ENCODE results near the gene ABCA4. TPM values are rescaled to one million over a fixed set of nuclear protein-coding genes. Genes with fewer than 3 reads are reported as not detected.

The ABCA4 gene
- total and polyA plus RNA-seq, 5 experiments from 2014 or later = not detected

GRCh38 chr1:93990010-93990409 is 130.9 kb downstream of the ABCA4 start:
- Mint-ChIP-seq H3K4me1 (peaks cover 0 to 7% (median 0%) of the 10 kb centered on the region in 4 donors), H3K4me3 (no peak overlapping the region), H3K9me3 (no peaks in the 10 kb centered on the region), H3K36me3 (no peaks in the 10 kb centered on the region), H3K27me3 (peaks cover 13 to 44% (median 25%) of the 10 kb centered on the region in 5 donors), H3K27ac (no peak overlapping the region)
- no peak for ATAC-seq
- POLR2A ChIA-PET = no interaction called here
- no peak for DNase-seq

- Mint-ChIP-seq H3K27ac (no peak overlapping the region), H3K4me1 (peaks cover 0 to 7% (median 0%) of the 10 kb centered on the region in 4 donors), H3K36me3 (no peaks in the 10 kb centered on the region), H3K27me3 (peaks cover 13 to 44% (median 26%) of the 10 kb centered on the region in 5 donors), H3K9me3 (no peaks in the 10 kb centered on the region), H3K4me3 (no peak overlapping the region)
- ATAC-seq (no peak), DNase-seq (no peak)
- POLR2A ChIA-PET = no interaction called here
Measured at GRCh38 chr1:93989601-93990000, 131.3 kb downstream of the ABCA4 start.

GRCh38 chr1:93988634-93989350 is 132.2 kb downstream of the ABCA4 start:
- Mint-ChIP-seq H3K9me3 (no peaks in the 10 kb centered on the region), H3K4me3 (no peak overlapping the region), H3K27me3 (peaks cover 13 to 41% (median 29%) of the 10 kb centered on the region in 5 donors), H3K4me1 (peaks cover 0 to 7% (median 0%) of the 10 kb centered on the region in 4 donors), H3K27ac (no peak overlapping the region), H3K36me3 (no peaks in the 10 kb centered on the region)
- DNase-seq (no peak), ATAC-seq (no peak)
- POLR2A ChIA-PET = no interaction called here

- Mint-ChIP-seq H3K4me1 (no peaks in the 10 kb centered on the region), H3K9me3 (no peaks in the 10 kb centered on the region), H3K27me3 (peaks cover 0 to 13% (median 3%) of the 10 kb centered on the region in 5 donors), H3K4me3 (no peak overlapping the region), H3K27ac (no peak overlapping the region), H3K36me3 (no peaks in the 10 kb centered on the region)
- DNase-seq (no peak), ATAC-seq (no peak)
- POLR2A ChIA-PET = no interaction called here
Measured at GRCh38 chr1:93981274-93981667, 139.7 kb downstream of the ABCA4 start.

GRCh38 chr1:93980320-93981273 is 140.4 kb downstream of the ABCA4 start:
- H3K9me3 Mint-ChIP-seq = no peaks in the 10 kb centered on the region
- no peaks in the 10 kb centered on the region for H3K36me3 Mint-ChIP-seq
- H3K27ac Mint-ChIP-seq = no peak overlapping the region
- no peaks in the 10 kb centered on the region for H3K4me1 Mint-ChIP-seq
- peaks cover 0 to 13% (median 2%) of the 10 kb centered on the region in 5 donors for H3K27me3 Mint-ChIP-seq
- ATAC-seq (peak in 1 of 2 donors; percentile 25), DNase-seq (peak in 1 of 10 donors; percentile 6)
- POLR2A ChIA-PET = no interaction called here
- H3K4me3 Mint-ChIP-seq = no peak overlapping the region

- POLR2A ChIA-PET = no interaction called here
- DNase-seq (no peak), ATAC-seq (no peak)
- Mint-ChIP-seq H3K36me3 (no peaks in the 10 kb centered on the region), H3K4me1 (no peaks in the 10 kb centered on the region), H3K27ac (no peak overlapping the region), H3K27me3 (peaks cover 0 to 9% (median 0%) of the 10 kb centered on the region in 5 donors), H3K4me3 (no peak overlapping the region), H3K9me3 (no peaks in the 10 kb centered on the region)
Measured at GRCh38 chr1:93979718-93980319, 141.1 kb downstream of the ABCA4 start.

- no peak for ATAC-seq
- Mint-ChIP-seq H3K27ac (no peak overlapping the region), H3K4me3 (no peak overlapping the region)
Measured at GRCh38 chr1:93979040-93979717, 141.8 kb downstream of the ABCA4 start.

GRCh38 chr1:93977598-93977945 is 143.4 kb downstream of the ABCA4 start:
- POLR2A ChIA-PET = no interaction called here
- no peak for DNase-seq
- Mint-ChIP-seq H3K4me1 (no peaks in the 10 kb centered on the region), H3K27me3 (peaks cover 0 to 5% (median 0%) of the 10 kb centered on the region in 5 donors), H3K9me3 (peaks cover 0 to 4% (median 0%) of the 10 kb centered on the region in 9 donors), H3K27ac (no peak overlapping the region), H3K36me3 (no peaks in the 10 kb centered on the region), H3K4me3 (no peak overlapping the region)
- ATAC-seq = no peak

More at GRCh38 chr1:93979040-93979717, 141.8 kb downstream of the ABCA4 start:
- POLR2A ChIA-PET = no interaction called here
- H3K36me3 Mint-ChIP-seq = no peaks in the 10 kb centered on the region
- no peaks in the 10 kb centered on the region for H3K4me1 Mint-ChIP-seq
- no peaks in the 10 kb centered on the region for H3K9me3 Mint-ChIP-seq
- DNase-seq = no peak
- peaks cover 0 to 5% (median 0%) of the 10 kb centered on the region in 5 donors for H3K27me3 Mint-ChIP-seq

- POLR2A ChIA-PET = no interaction called here
Measured at GRCh38 chr1:93976711-93977597, 144.0 kb downstream of the ABCA4 start.

GRCh38 chr1:93976291-93976690 is 144.7 kb downstream of the ABCA4 start:
- Mint-ChIP-seq H3K4me1 (no peaks in the 10 kb centered on the region), H3K4me3 (no peak overlapping the region), H3K9me3 (peaks cover 0 to 4% (median 0%) of the 10 kb centered on the region in 9 donors), H3K27ac (no peak overlapping the region), H3K27me3 (peaks cover 0 to 5% (median 0%) of the 10 kb centered on the region in 5 donors), H3K36me3 (no peaks in the 10 kb centered on the region)
- DNase-seq (no peak), ATAC-seq (no peak)
- POLR2A ChIA-PET = no interaction called here

More at GRCh38 chr1:93976711-93977597, 144.0 kb downstream of the ABCA4 start:
- H3K4me1 Mint-ChIP-seq = no peaks in the 10 kb centered on the region
- peaks cover 0 to 5% (median 0%) of the 10 kb centered on the region in 5 donors for H3K27me3 Mint-ChIP-seq
- peaks cover 0 to 4% (median 0%) of the 10 kb centered on the region in 9 donors for H3K9me3 Mint-ChIP-seq
- H3K27ac Mint-ChIP-seq = no peak overlapping the region
- ATAC-seq (no peak), DNase-seq (no peak)
- H3K36me3 Mint-ChIP-seq = no peaks in the 10 kb centered on the region
- no peak overlapping the region for H3K4me3 Mint-ChIP-seq

- no peak for ATAC-seq
- no peak for DNase-seq
- H3K27ac Mint-ChIP-seq = no peak overlapping the region
- H3K27me3 Mint-ChIP-seq = peaks cover 0 to under 1% (median 0%) of the 10 kb centered on the region in 5 donors
- no peaks in the 10 kb centered on the region for H3K4me1 Mint-ChIP-seq
- H3K9me3 Mint-ChIP-seq = peaks cover 0 to 4% (median 0%) of the 10 kb centered on the region in 9 donors
- POLR2A ChIA-PET = no interaction called here
- H3K4me3 Mint-ChIP-seq = no peak overlapping the region
- H3K36me3 Mint-ChIP-seq = no peaks in the 10 kb centered on the region
Measured at GRCh38 chr1:93972341-93972740, 148.6 kb downstream of the ABCA4 start.

- DNase-seq = no peak
- Mint-ChIP-seq H3K27ac (no peak overlapping the region), H3K36me3 (no peaks in the 10 kb centered on the region), H3K4me3 (no peak overlapping the region), H3K4me1 (no peaks in the 10 kb centered on the region), H3K9me3 (peaks cover 0 to 4% (median 0%) of the 10 kb centered on the region in 9 donors), H3K27me3 (peaks cover 0 to 1% (median 0%) of the 10 kb centered on the region in 5 donors)
- no peak for ATAC-seq
- POLR2A ChIA-PET = no interaction called here
Measured at GRCh38 chr1:93969887-93970286, 151.1 kb downstream of the ABCA4 start.
